SK-N-SH (cell line): ENCODE measurements around the gene ZNF768.
"Not testable (repeated sequence)": the region's sequence is repeated elsewhere in the genome, so short reads cannot be mapped to it uniquely, and the experiment has no call there.

ENCODE experiments used
- CTCF ChIP-seq: fragments of 200-600 bp; sonication (generic); IDR thresholded peaks from 2 replicates; pipeline ENCODE4 v1.6.1; 2017; ENCODE audit warnings: antibody characterized with exemption, mild to moderate bottlenecking, moderate library complexity
- EP300 ChIP-seq, 2 experiments: IDR thresholded peaks; 2 replicates each; pipeline versions ENCODE4 v1.4.0 to v1.6.1; 2012; ENCODE audit warnings: borderline replicate concordance in 1 of 2, low read depth in 1 of 2, low read length in 1 of 2
- EZH2phosphoT487 ChIP-seq: fragments of 200-600 bp; sonication (generic); IDR thresholded peaks from 2 replicates; pipeline ENCODE4 v1.6.1; 2017; ENCODE audit warnings: low read depth, mixed run types, mild to moderate bottlenecking, antibody characterized with exemption, moderate library complexity, borderline replicate concordance
- MAX ChIP-seq: IDR thresholded peaks from 2 replicates; pipeline ENCODE4 v1.4.0; 2012; ENCODE audit warnings: low read depth
- MXI1 ChIP-seq: IDR thresholded peaks from 2 replicates; pipeline ENCODE4 v1.6.1; 2012; ENCODE audit warnings: mild to moderate bottlenecking, low read depth, low read length, improper control_type of control experiment
- POLR2AphosphoS5 ChIP-seq: IDR thresholded peaks from 2 replicates; pipeline ENCODE4 v1.6.1; 2012; ENCODE audit warnings: low read depth, low read length
- RAD21 ChIP-seq: IDR thresholded peaks from 2 replicates; pipeline ENCODE4 v1.6.1; 2012; ENCODE audit warnings: mild to moderate bottlenecking, low read length
- SIN3A ChIP-seq: IDR thresholded peaks from 2 replicates; pipeline ENCODE4 v1.6.1; 2012; ENCODE audit warnings: low read depth, mild to moderate bottlenecking, low read length, moderate library complexity, borderline replicate concordance
- TAF1 ChIP-seq: IDR thresholded peaks from 2 replicates; pipeline ENCODE4 v1.6.1; 2012; ENCODE audit warnings: low read depth, mild to moderate bottlenecking, low read length, moderate library complexity, borderline replicate concordance
- TCF12 ChIP-seq: IDR thresholded peaks from 2 replicates; pipeline ENCODE4 v1.4.0; 2012
- TEAD4 ChIP-seq: IDR thresholded peaks from 2 replicates; pipeline ENCODE4 v1.4.0; 2012; ENCODE audit warnings: mild to moderate bottlenecking, borderline replicate concordance; ENCODE audit not compliant: insufficient read depth
- USF2 ChIP-seq: fragments of 150-350 bp; IDR thresholded peaks from 2 replicates; pipeline ENCODE4 v1.6.1; 2017; ENCODE audit warnings: antibody characterized with exemption, low read length, low read depth, borderline replicate concordance
- ZBTB33 ChIP-seq: IDR thresholded peaks from 2 replicates; pipeline ENCODE4 v1.4.0; 2012; ENCODE audit warnings: low read depth, borderline replicate concordance

GRCh38 chr16:30522702-30523463, 3.5 kb downstream of the ZNF768 start:
- TF ChIP-seq CTCF; EP300 (IDR thresholded peaks at IDR 0.05; ENCODE audit: borderline replicate concordance in 1 of 2, low read depth in 1 of 2, low read length in 1 of 2); MXI1; TCF12; RAD21; MAX; POLR2AphosphoS5; TAF1; USF2; EZH2phosphoT487; ZBTB33; TEAD4; SIN3A: not testable (repeated sequence)
